ENCODE measurements around the gene ALG12.

The ALG12 gene

DNA sequence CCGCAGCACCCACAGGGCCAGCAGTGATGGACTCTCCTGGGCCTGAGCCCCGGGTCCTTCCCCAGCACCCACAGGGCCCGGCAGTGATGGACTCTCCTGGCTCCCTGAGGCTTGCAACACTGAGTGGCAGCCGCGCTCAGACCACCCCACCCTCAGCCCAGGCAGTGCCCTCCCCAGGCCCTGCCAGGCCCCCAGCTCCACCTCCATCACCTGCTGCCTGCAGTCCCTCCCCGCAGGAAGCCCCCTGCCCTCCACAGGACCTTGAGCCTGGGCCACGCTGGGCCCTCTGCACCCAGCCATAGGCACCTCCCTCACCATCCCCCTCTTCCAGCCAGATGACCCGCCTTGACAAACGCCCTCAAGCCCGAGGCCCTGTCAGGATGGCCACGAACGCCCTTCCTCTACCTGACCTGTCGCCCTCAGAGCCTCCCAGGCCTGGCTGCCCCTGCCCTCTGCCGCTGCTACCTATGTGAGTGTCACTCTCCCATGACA is 11.4 kb downstream of the ALG12 start:
- DNase-seq (ENCODE audit: low read depth) = no peak
- H3K4me3 ChIP-seq (ENCODE audit: low read depth, low read length) = no peak overlapping the region
- TF ChIP-seq, protein P1, sequence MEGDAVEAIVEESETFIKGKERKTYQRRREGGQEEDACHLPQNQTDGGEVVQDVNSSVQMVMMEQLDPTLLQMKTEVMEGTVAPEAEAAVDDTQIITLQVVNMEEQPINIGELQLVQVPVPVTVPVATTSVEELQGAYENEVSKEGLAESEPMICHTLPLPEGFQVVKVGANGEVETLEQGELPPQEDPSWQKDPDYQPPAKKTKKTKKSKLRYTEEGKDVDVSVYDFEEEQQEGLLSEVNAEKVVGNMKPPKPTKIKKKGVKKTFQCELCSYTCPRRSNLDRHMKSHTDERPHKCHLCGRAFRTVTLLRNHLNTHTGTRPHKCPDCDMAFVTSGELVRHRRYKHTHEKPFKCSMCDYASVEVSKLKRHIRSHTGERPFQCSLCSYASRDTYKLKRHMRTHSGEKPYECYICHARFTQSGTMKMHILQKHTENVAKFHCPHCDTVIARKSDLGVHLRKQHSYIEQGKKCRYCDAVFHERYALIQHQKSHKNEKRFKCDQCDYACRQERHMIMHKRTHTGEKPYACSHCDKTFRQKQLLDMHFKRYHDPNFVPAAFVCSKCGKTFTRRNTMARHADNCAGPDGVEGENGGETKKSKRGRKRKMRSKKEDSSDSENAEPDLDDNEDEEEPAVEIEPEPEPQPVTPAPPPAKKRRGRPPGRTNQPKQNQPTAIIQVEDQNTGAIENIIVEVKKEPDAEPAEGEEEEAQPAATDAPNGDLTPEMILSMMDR (IDR thresholded peaks at IDR 0.05; ENCODE audit: insufficient read depth, low read depth, low read length, missing control alignments) = no peak

DNA sequence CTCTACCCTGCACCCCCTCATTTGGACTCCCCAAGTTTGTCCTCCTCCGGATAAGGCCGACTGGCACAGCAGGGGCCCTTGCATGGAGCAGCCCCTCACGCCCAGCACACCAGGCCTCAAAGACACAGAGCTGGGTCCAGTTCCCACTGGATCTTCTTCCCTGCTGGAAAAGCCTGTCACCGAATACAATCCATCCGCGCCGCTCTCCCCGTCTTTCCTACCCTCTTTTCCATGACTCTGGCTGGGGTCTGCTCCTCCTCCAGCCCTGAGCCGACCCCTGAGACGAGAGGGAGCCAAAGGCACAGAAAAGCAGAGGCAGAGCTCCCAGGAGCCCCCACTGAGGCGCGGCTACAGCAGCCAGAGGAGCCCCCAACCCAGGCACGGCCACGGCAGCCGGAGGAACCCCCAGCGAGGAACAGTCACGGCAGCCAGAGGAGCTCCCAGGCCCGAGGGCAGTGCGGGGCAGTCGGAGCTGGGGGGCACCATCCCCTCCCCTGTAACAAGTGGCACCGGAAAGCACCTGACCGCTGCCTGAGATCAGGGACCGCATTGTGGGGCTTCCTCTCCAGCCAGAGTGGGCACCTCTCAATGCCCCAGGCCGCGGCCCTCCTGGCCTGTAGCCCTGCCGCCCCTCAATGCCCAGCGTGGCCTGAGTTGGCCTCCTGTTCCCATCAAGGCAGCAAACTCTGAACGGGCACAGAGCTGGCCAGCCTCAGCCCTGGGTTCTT is 12.0 kb downstream of the ALG12 start:
- TF ChIP-seq, protein P1 (IDR thresholded peaks at IDR 0.05; ENCODE audit: insufficient read depth, low read depth, low read length, missing control alignments) = no peak
- H3K4me3 ChIP-seq (ENCODE audit: low read depth, low read length) = no peak overlapping the region
- DNase-seq (ENCODE audit: low read depth) = no peak

DNA sequence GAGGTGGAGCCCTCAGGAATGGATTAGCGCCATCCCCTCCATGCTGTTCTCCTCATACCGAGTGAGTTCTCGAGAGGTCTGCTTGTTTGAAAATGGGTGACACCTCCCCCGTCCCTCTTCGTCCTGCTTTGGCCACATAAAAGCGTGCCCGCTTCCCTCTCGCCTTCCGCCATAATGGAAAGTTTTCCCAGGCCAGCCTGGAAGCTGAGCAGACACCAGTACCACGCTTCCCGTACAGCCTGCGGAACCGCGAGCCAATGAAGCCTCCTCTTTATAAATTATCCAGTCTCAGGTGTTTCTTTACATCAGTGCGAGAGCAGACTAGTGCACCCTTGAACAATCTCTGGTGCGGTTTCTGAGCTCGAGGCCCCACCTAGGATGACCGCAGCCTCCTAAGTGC is 12.8 kb downstream of the ALG12 start:
- DNase-seq (ENCODE audit: low read depth) = no peak
- TF ChIP-seq, protein P1 (IDR thresholded peaks at IDR 0.05; ENCODE audit: insufficient read depth, low read depth, low read length, missing control alignments) = no peak

DNA sequence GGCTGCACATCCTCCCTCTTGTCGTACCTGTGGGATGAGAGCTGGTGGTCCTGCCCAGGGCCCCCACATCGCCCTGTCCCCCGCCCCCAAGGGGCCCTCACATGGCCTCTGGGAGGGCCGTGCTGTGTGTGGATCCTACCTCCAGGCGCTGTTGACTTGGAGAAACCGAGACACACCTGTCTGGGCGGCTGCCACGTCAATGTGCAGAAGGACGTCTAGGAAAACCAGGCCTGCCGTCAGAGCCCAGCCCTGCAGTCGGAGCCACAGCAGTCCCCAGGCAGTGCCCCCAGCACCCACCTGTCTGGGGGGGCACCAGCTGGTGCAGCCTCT is 14.2 kb downstream of the ALG12 start:
- TF ChIP-seq, protein P1 (IDR thresholded peaks at IDR 0.05; ENCODE audit: insufficient read depth, low read depth, low read length, missing control alignments) = no peak

More for the DNA sequence above, 12.8 kb downstream of the ALG12 start:
- H3K4me3 ChIP-seq (ENCODE audit: low read depth, low read length) = no peak overlapping the region

DNA sequence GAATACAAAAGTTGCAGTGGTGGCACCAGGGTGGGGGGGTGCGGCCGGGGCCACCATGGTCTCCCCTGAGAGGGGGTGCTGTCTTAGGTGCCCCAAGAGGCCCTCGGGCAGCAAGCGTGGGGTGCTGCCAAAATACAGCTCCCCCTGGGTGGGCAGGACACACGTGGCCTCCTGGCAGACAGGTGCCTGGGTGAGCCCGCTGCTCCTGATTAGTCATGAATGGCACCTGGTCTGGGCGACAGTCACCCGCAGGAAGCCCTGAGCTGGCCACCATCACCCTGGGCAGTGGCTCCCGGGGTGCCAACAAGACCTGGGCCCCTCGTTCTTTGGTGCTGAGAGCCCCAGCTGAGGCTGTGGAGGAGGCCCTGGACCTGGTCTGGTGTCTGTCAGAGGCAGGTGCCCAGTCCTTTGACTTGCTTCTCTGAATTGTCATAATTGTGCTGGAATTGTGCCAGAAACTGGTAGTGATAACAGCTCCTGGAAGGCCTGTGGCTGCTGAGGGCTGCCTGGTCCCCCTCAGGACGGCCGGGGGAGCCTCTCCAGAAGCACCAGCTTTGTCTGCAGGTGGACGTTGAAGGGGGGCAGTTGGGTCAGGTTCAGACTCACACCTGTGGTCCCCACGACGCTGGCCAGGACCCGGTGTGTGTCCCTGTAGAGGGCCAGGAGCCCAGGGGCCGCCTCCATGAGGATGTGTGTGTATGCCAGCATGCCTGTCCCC is 14.8 kb downstream of the ALG12 start:
- TF ChIP-seq, protein P1 (IDR thresholded peaks at IDR 0.05; ENCODE audit: insufficient read depth, low read depth, low read length, missing control alignments) = no peak
- H3K4me3 ChIP-seq (ENCODE audit: low read depth, low read length) = no peak overlapping the region
- DNase-seq (ENCODE audit: low read depth) = no peak

More for the DNA sequence above, 14.2 kb downstream of the ALG12 start:
- H3K4me3 ChIP-seq (ENCODE audit: low read depth, low read length) = no peak overlapping the region
- DNase-seq (ENCODE audit: low read depth) = no peak

DNA sequence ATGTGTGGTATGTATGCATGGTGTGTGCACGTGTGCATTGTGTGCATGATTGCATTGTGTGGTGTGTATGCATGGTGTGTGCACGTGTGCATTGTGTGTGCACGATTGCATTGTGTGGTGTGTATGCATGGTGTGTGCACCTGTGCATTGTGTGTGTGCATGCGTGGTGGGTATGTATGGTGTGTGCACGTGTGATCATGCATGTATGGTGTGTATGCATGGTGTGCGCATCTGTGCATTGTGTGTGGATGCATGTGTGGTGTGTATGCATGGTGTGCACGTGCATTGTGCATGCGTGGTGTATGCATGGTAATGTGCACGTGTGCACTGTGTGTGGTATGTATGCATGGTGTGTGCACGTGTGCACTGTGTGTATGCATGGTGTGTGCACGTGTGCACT is 16.8 kb downstream of the ALG12 start:
- TF ChIP-seq, protein P1 (IDR thresholded peaks at IDR 0.05; ENCODE audit: insufficient read depth, low read depth, low read length, missing control alignments) = no peak
- no peak for DNase-seq (ENCODE audit: low read depth)
- H3K4me3 ChIP-seq (ENCODE audit: low read depth, low read length) = no peak overlapping the region
